Calu3 (cell line): ENCODE results near the gene DYSF. TPM values are rescaled to one million over a fixed set of nuclear protein-coding genes. Genes with fewer than 3 reads are reported as not detected.

Experiments used
- BruUV-seq: library from RNA; stranded (reverse); fragments of 400-500 nt; replicated peaks from 2 replicates; lab custom pipeline; 2021; lab: Mats Ljungman, UMichigan
- CTCF ChIA-PET: fragments of 300-600 bp; sonication (Branson Sonifier 250); formaldehyde crosslinking; loops from one replicate; lab custom pipeline; 2022; ENCODE audit warnings: antibody characterized with exemption; lab: Charles Lee
- DNase-seq: peaks from one replicate; pipeline ENCODE4 v3.0.0; 2022
- H3K27ac Mint-ChIP-seq: one replicate; pipeline ENCODE4 v1.8.0; 2022; ENCODE audit warnings: mixed read lengths; ENCODE audit not compliant: unreplicated experiment
- H3K27me3 Mint-ChIP-seq: one replicate; pipeline ENCODE4 v1.8.0; 2022; ENCODE audit warnings: mixed read lengths; ENCODE audit not compliant: unreplicated experiment
- H3K36me3 Mint-ChIP-seq: one replicate; pipeline ENCODE4 v1.8.0; 2022; ENCODE audit warnings: mild to moderate bottlenecking, moderate library complexity, mixed read lengths; ENCODE audit not compliant: insufficient read depth, unreplicated experiment
- H3K4me1 Mint-ChIP-seq: one replicate; pipeline ENCODE4 v1.8.0; 2022; ENCODE audit warnings: mild to moderate bottlenecking, low read depth, mixed read lengths; ENCODE audit not compliant: unreplicated experiment
- H3K4me3 Mint-ChIP-seq: one replicate; pipeline ENCODE4 v1.8.0; 2022; ENCODE audit warnings: mild to moderate bottlenecking, low read depth, moderate library complexity, mixed read lengths; ENCODE audit not compliant: unreplicated experiment
- H3K9me3 Mint-ChIP-seq: one replicate; pipeline ENCODE4 v1.8.0; 2022; ENCODE audit warnings: low read depth, mixed read lengths; ENCODE audit not compliant: unreplicated experiment
- CTCF ChIP-seq: fragments of 200-600 bp; IDR thresholded peaks from one replicate; pipeline ENCODE4 v1.8.0; 2022; ENCODE audit warnings: antibody characterized with exemption; ENCODE audit not compliant: unreplicated experiment
- intact Hi-C: fragments of 100-400 bp; cut with micrococcal nuclease; formaldehyde crosslinking; loops from one replicate; pipeline ENCODE4 v1.10.0; 2022; ENCODE audit not compliant: unreplicated experiment
- total RNA-seq: library from RNA; stranded (reverse); gene quantifications from 2 replicates; pipeline ENCODE4 v1.2.3, GENCODE V29; 2022

The DYSF gene
- total RNA-seq, 1 experiment from 2014 or later: 3.2 TPM

GRCh38 chr2:71568103-71568502 is 114.7 kb downstream of the DYSF start:
- BruUV-seq: no TSS peak
- Mint-ChIP-seq H3K27ac (no peak overlapping the region), H3K4me3 (no peak overlapping the region), H3K9me3 (no peaks in the 10 kb centered on the region), H3K4me1 (no peaks in the 10 kb centered on the region), H3K27me3 (no peaks in the 10 kb centered on the region), H3K36me3 (no peaks in the 10 kb centered on the region)
- CTCF ChIA-PET: no interaction called here
- TF ChIP-seq CTCF: no peak
- DNase-seq: no peak
- intact Hi-C loops: no loop called here

- DNase-seq: no peak
- intact Hi-C loops: no loop called here
- CTCF ChIA-PET: no interaction called here
- Mint-ChIP-seq H3K27me3 (no peaks in the 10 kb centered on the region), H3K9me3 (no peaks in the 10 kb centered on the region), H3K4me1 (no peaks in the 10 kb centered on the region), H3K4me3 (no peak overlapping the region), H3K27ac (no peak overlapping the region), H3K36me3 (no peaks in the 10 kb centered on the region)
- BruUV-seq: no TSS peak
- no peak for TF ChIP-seq CTCF
These were observed 117.2 kb downstream of the DYSF start for GRCh38 chr2:71570511-71570910.

- H3K4me3 Mint-ChIP-seq: no peak overlapping the region
- BruUV-seq: no TSS peak
These were observed 117.6 kb downstream of the DYSF start for GRCh38 chr2:71570951-71571460.

GRCh38 chr2:71571945-71572344 is 118.6 kb downstream of the DYSF start:
- no peak overlapping the region for H3K27ac Mint-ChIP-seq
- H3K36me3 Mint-ChIP-seq: no peaks in the 10 kb centered on the region
- no peak overlapping the region for H3K4me3 Mint-ChIP-seq
- intact Hi-C loops: no loop called here
- no peaks in the 10 kb centered on the region for H3K4me1 Mint-ChIP-seq
- no TSS peak for BruUV-seq
- TF ChIP-seq CTCF: no peak
- CTCF ChIA-PET: no interaction called here
- peaks cover 14% of the 10 kb centered on the region for H3K27me3 Mint-ChIP-seq
- DNase-seq: no peak
- no peaks in the 10 kb centered on the region for H3K9me3 Mint-ChIP-seq

More at GRCh38 chr2:71570951-71571460, 117.6 kb downstream of the DYSF start:
- DNase-seq: no peak
- H3K9me3 Mint-ChIP-seq: no peaks in the 10 kb centered on the region
- no peaks in the 10 kb centered on the region for H3K4me1 Mint-ChIP-seq
- intact Hi-C loops: no loop called here
- no peak overlapping the region for H3K27ac Mint-ChIP-seq
- H3K27me3 Mint-ChIP-seq: peaks cover 5% of the 10 kb centered on the region
- H3K36me3 Mint-ChIP-seq: no peaks in the 10 kb centered on the region
- CTCF ChIA-PET: interaction anchor here (0.6 kb wide), 1 partner anchor 263 kb away, joined by 4 read pairs; no protein-coding TSS in a partner anchor
- TF ChIP-seq CTCF: no peak
